Hepatocyte (in vitro differentiated cells): ENCODE results near the gene ELMO3.

Source experiments
- EZH2 ChIP-seq: fragments of 200-600 bp; sonication (generic); IDR thresholded peaks from 2 replicates; pipeline ENCODE4 v1.6.1; 2016; ENCODE audit warnings: antibody characterized with exemption, mild to moderate bottlenecking, borderline replicate concordance
- EZH2phosphoT487 ChIP-seq: fragments of 200-600 bp; sonication (generic); IDR thresholded peaks from one replicate; pipeline ENCODE4 v1.6.1; 2018; ENCODE audit warnings: antibody characterized with exemption, mild to moderate bottlenecking, low read depth, moderate library complexity; ENCODE audit not compliant: unreplicated experiment, severe bottlenecking
- TF ChIP-seq, protein P1 (sequence below): fragments of 200-600 bp; sonication (generic); IDR thresholded peaks from 2 replicates; pipeline ENCODE4 v1.5.1; 2016; ENCODE audit warnings: antibody characterized with exemption, mild to moderate bottlenecking; ENCODE audit not compliant: poor library complexity

DNA sequence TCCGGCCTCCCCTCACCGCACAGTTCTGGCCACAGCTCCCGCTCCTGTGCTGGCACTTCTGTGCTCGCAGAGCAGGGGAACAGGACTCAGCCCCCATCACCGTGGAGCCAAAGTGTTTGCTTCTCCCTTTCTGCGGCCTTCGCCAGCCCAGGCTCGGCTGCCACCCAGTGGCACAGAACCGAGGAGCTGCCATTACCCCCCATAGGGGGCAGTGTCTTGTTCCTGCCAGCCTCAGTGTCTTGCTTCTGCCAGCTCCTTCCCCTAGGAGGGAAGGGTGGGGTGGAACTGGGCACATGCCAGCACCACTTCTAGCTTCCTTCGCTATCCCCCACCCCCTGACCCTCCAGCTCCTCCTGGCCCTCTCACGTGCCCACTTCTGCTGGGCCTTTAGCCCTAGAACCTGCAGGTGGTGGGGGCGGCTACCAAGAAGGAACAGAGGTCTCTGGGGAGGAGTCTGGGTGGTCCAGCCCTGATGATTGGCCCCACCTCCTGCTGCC, 645 bp upstream of the ELMO3 start:
- TF ChIP-seq, protein P1, sequence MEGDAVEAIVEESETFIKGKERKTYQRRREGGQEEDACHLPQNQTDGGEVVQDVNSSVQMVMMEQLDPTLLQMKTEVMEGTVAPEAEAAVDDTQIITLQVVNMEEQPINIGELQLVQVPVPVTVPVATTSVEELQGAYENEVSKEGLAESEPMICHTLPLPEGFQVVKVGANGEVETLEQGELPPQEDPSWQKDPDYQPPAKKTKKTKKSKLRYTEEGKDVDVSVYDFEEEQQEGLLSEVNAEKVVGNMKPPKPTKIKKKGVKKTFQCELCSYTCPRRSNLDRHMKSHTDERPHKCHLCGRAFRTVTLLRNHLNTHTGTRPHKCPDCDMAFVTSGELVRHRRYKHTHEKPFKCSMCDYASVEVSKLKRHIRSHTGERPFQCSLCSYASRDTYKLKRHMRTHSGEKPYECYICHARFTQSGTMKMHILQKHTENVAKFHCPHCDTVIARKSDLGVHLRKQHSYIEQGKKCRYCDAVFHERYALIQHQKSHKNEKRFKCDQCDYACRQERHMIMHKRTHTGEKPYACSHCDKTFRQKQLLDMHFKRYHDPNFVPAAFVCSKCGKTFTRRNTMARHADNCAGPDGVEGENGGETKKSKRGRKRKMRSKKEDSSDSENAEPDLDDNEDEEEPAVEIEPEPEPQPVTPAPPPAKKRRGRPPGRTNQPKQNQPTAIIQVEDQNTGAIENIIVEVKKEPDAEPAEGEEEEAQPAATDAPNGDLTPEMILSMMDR = peak; percentile 43
- TF ChIP-seq EZH2phosphoT487 = no peak
- no peak for TF ChIP-seq EZH2
